ENCODE measurements around the gene LATS2. TPM values are rescaled to one million over a fixed set of nuclear protein-coding genes. Genes with fewer than 3 reads are reported as not detected.

The LATS2 gene
- total RNA-seq, result 10 to 100 TPM; 13.2 to 27.6 (median 21.1) TPM

- intact Hi-C loops (cut with DNase I; ENCODE audit: low total_unique reads), result no loop called here
- peak in 1 of 2 donors; percentile 39 for TF ChIP-seq POLR2A (IDR thresholded peaks at IDR 0.05)
- TF ChIP-seq, protein P1, sequence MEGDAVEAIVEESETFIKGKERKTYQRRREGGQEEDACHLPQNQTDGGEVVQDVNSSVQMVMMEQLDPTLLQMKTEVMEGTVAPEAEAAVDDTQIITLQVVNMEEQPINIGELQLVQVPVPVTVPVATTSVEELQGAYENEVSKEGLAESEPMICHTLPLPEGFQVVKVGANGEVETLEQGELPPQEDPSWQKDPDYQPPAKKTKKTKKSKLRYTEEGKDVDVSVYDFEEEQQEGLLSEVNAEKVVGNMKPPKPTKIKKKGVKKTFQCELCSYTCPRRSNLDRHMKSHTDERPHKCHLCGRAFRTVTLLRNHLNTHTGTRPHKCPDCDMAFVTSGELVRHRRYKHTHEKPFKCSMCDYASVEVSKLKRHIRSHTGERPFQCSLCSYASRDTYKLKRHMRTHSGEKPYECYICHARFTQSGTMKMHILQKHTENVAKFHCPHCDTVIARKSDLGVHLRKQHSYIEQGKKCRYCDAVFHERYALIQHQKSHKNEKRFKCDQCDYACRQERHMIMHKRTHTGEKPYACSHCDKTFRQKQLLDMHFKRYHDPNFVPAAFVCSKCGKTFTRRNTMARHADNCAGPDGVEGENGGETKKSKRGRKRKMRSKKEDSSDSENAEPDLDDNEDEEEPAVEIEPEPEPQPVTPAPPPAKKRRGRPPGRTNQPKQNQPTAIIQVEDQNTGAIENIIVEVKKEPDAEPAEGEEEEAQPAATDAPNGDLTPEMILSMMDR (IDR thresholded peaks at IDR 0.05), result no peak
- peak; percentile 95 to 99 for DNase-seq (ENCODE audit: low spot score in 2 of 2)
- 0% methylated on average over 34 to 68 of the region's 96 CpGs for WGBS, 2 donors
- peak within 1 kb of the TSS; percentile 98 for H3K4me3 ChIP-seq (ENCODE audit: low read depth, poor library complexity, severe bottlenecking)
Observed at GRCh38 chr13:21061029-21061763, at the start of gene LATS2. TSS of gene LATS2 (minus strand) at chr13:21061586. CDS start at chr13:21046026, 15,560 bp downstream.

DNA sequence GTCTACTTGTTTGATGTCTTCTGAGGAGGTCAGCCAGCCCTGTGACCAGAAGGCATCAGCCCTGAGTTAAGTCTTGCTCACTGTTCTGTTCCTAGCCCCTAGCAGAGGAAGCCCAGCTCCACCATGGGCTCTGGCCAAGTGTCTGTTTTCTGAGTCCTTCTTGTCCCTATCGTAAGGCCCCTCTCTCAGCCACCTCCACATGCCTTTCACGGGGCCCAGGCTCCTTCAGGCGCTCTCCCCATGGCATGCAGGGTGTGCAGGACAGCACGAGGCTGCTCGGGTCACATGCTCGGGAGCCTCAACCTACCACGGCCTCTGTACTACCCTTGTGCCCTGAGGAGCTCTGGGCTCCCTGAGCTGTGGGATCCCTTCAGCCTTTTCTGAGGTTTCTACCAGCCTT is 47.8 kb upstream of the LATS2 start:
- 91 to 97% methylated on average over 7 of the region's 7 CpGs for WGBS, 2 donors
- no peak for TF ChIP-seq POLR2A (IDR thresholded peaks at IDR 0.05)
- TF ChIP-seq, protein P1 (IDR thresholded peaks at IDR 0.05), result no peak
- no peak for DNase-seq (ENCODE audit: low spot score in 2 of 2)
- intact Hi-C loops (cut with DNase I; ENCODE audit: low total_unique reads), result no loop called here
- H3K4me3 ChIP-seq (ENCODE audit: low read depth, poor library complexity, severe bottlenecking), result no peak overlapping the region

- DNase-seq (ENCODE audit: low spot score in 2 of 2), result no peak
- no peak for TF ChIP-seq POLR2A (IDR thresholded peaks at IDR 0.05)
- TF ChIP-seq, protein P1 (IDR thresholded peaks at IDR 0.05), result no peak
- WGBS, 2 donors, result 62 to 65% methylated on average over 4 of the region's 4 CpGs
- no peak overlapping the region for H3K4me3 ChIP-seq (ENCODE audit: low read depth, poor library complexity, severe bottlenecking)
- intact Hi-C loops (cut with DNase I; ENCODE audit: low total_unique reads), result no loop called here
Observed at GRCh38 chr13:21106089-21106488, 44.7 kb upstream of the LATS2 start.

- peak in 1 of 2 donors; percentile 68 for DNase-seq (ENCODE audit: low spot score in 2 of 2)
- intact Hi-C loops (cut with DNase I; ENCODE audit: low total_unique reads), result no loop called here
- TF ChIP-seq, protein P1 (IDR thresholded peaks at IDR 0.05), result no peak
- H3K4me3 ChIP-seq (ENCODE audit: low read depth, poor library complexity, severe bottlenecking), result no peak overlapping the region
- WGBS, 2 donors, result 93 to 96% methylated on average over 37 of the region's 37 CpGs
Observed at GRCh38 chr13:21104199-21105019, 43.0 kb upstream of the LATS2 start.

DNA sequence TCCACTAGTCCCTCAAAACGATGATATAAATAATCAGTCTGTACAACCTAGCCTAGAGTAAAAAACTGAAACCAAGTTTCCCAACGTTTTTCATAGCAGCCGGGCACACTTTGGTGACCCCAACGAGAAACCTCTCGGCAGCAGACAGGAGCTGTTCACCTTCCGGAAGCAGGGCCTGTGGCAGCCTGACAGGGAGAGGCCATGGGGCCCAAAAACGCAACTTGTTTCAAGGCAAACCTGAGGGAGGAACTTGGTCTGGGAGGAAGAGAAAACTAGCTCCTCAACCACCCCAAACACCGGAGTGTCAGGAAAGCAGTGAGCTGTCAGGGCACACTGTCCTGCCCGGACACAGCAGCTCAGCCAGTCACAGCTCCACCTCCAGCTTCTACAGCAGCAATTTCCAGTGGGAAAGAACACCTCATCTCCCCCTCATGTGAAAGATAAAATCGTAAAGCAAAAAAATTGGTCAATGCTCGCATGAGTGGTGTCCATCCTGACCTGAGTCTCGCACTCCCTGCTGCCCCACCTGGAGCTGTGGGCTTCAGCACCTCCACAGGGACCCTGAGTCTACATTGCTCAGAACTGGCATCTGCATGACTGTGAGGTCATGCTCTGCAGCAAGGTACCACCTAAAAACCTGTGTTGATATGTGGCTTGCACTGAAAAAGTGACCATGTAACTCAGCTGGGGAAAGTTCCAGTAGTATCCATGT is 40.6 kb upstream of the LATS2 start:
- intact Hi-C loops (cut with DNase I; ENCODE audit: low total_unique reads), result no loop called here
- TF ChIP-seq POLR2A (IDR thresholded peaks at IDR 0.05), result no peak
- TF ChIP-seq, protein P1 (IDR thresholded peaks at IDR 0.05), result no peak
- 88 to 90% methylated on average over 12 of the region's 12 CpGs for WGBS, 2 donors
- DNase-seq (ENCODE audit: low spot score in 2 of 2), result peak in 1 of 2 donors; percentile 75
- H3K4me3 ChIP-seq (ENCODE audit: low read depth, poor library complexity, severe bottlenecking), result no peak overlapping the region
